Measurements from ENCODE around the gene FXR2. TPM values are rescaled to one million over a fixed set of nuclear protein-coding genes. Genes with fewer than 3 reads are reported as not detected.
A peak's percentile ranks its signal among the peaks of the same experiment; 100 is the strongest.
"Not testable (repeated sequence)": the region's sequence is repeated elsewhere in the genome, so short reads cannot be mapped to it uniquely, and the experiment has no call there.

The FXR2 gene
- polyA plus RNA-seq, 1 donor: 28.2 TPM

GRCh38 chr17:7629939-7630571, 15.4 kb upstream of the FXR2 start, which contains the start of gene SHBG:
TSS of gene SHBG (plus strand) at chr17:7630135. CDS start at chr17:7630173, 38 bp downstream.
- H3K4me3 ChIP-seq (ENCODE audit: low read length): no peak within 1 kb of the TSS
- no peaks in the 10 kb centered on the region for H3K27me3 ChIP-seq (ENCODE audit: control insufficient read depth, insufficient read depth, low read length)
- no CpG with 5 or more reads among the region's 13 CpGs for WGBS (ENCODE audit: insufficient coverage, low lambda C conversion rate)
- no peaks in the 10 kb centered on the region for H3K9me3 ChIP-seq (ENCODE audit: control insufficient read depth, low read depth, low read length)
- H3K36me3 ChIP-seq (ENCODE audit: control insufficient read depth, insufficient read depth, low read length): peaks cover 8% of the 10 kb centered on the region
- DNase-seq: peak; percentile 69 to 84
- H3K4me1 ChIP-seq (ENCODE audit: control insufficient read depth, insufficient read depth, low read length): peaks cover 58% of the 10 kb centered on the region
- H3K27ac ChIP-seq (ENCODE audit: low read length): peak within 1 kb of the TSS; percentile 80

- H3K36me3 ChIP-seq (ENCODE audit: control insufficient read depth, insufficient read depth, low read length): peaks cover 8% of the 10 kb centered on the region
- H3K27me3 ChIP-seq (ENCODE audit: control insufficient read depth, insufficient read depth, low read length): no peaks in the 10 kb centered on the region
- H3K4me3 ChIP-seq (ENCODE audit: low read length): peak within 1 kb of the TSS; percentile 85
- DNase-seq: peak; percentile 96 to 97
- WGBS (ENCODE audit: insufficient coverage, low lambda C conversion rate): no CpG with 5 or more reads among the region's 54 CpGs
- no peaks in the 10 kb centered on the region for H3K9me3 ChIP-seq (ENCODE audit: control insufficient read depth, low read depth, low read length)
- H3K27ac ChIP-seq (ENCODE audit: low read length): peak within 1 kb of the TSS; percentile 97
- H3K4me1 ChIP-seq (ENCODE audit: control insufficient read depth, insufficient read depth, low read length): peaks cover 53% of the 10 kb centered on the region
Observed at GRCh38 chr17:7627250-7628121, 12.8 kb upstream of the FXR2 start, which contains the start of gene SAT2. TSS of gene SAT2 (minus strand) at chr17:7627821. CDS start at chr17:7627635, 186 bp downstream.

GRCh38 chr17:7626956-7627249, 12.2 kb upstream of the FXR2 start:
- Histone ChIP-seq H3K4me3 (ENCODE audit: low read length) (peak overlapping the region; percentile 85), H3K27ac (ENCODE audit: low read length) (peak overlapping the region; percentile 97), H3K27me3 (ENCODE audit: control insufficient read depth, insufficient read depth, low read length) (no peaks in the 10 kb centered on the region), H3K36me3 (ENCODE audit: control insufficient read depth, insufficient read depth, low read length) (peaks cover 8% of the 10 kb centered on the region), H3K9me3 (ENCODE audit: control insufficient read depth, low read depth, low read length) (no peaks in the 10 kb centered on the region), H3K4me1 (ENCODE audit: control insufficient read depth, insufficient read depth, low read length) (peaks cover 47% of the 10 kb centered on the region)
- DNase-seq: peak in 1 of 2 donors; percentile 63
- no CpG with 5 or more reads among the region's 6 CpGs for WGBS (ENCODE audit: insufficient coverage, low lambda C conversion rate)

GRCh38 chr17:7626307-7626706, 11.6 kb upstream of the FXR2 start:
- peaks cover 8% of the 10 kb centered on the region for H3K36me3 ChIP-seq (ENCODE audit: control insufficient read depth, insufficient read depth, low read length)
- H3K27ac ChIP-seq (ENCODE audit: low read length): peak overlapping the region; percentile 97
- peaks cover 41% of the 10 kb centered on the region for H3K4me1 ChIP-seq (ENCODE audit: control insufficient read depth, insufficient read depth, low read length)
- WGBS (ENCODE audit: insufficient coverage, low lambda C conversion rate): 100% methylated on average over 1 of the region's 7 CpGs
- H3K9me3 ChIP-seq (ENCODE audit: control insufficient read depth, low read depth, low read length): no peaks in the 10 kb centered on the region
- peak in 1 of 2 donors; percentile 50 for DNase-seq
- no peaks in the 10 kb centered on the region for H3K27me3 ChIP-seq (ENCODE audit: control insufficient read depth, insufficient read depth, low read length)
- H3K4me3 ChIP-seq (ENCODE audit: low read length): peak overlapping the region; percentile 85

GRCh38 chr17:7625749-7626148, 11.1 kb upstream of the FXR2 start:
- Histone ChIP-seq H3K4me3 (ENCODE audit: low read length) (peak overlapping the region; percentile 85), H3K27ac (ENCODE audit: low read length) (peak overlapping the region; percentile 97), H3K4me1 (ENCODE audit: control insufficient read depth, insufficient read depth, low read length) (peaks cover 35% of the 10 kb centered on the region)
- peak; percentile 74 to 82 for DNase-seq
- H3K27me3 ChIP-seq (ENCODE audit: control insufficient read depth, insufficient read depth, low read length); H3K36me3 ChIP-seq (ENCODE audit: control insufficient read depth, insufficient read depth, low read length); H3K9me3 ChIP-seq (ENCODE audit: control insufficient read depth, low read depth, low read length): not testable (repeated sequence)
- no CpG with 5 or more reads among the region's 16 CpGs for WGBS (ENCODE audit: insufficient coverage, low lambda C conversion rate)

GRCh38 chr17:7623661-7624060, 9.0 kb upstream of the FXR2 start:
- DNase-seq: no peak
- WGBS (ENCODE audit: insufficient coverage, low lambda C conversion rate): no CpG with 5 or more reads among the region's 5 CpGs
- peaks cover 20% of the 10 kb centered on the region for H3K4me1 ChIP-seq (ENCODE audit: control insufficient read depth, insufficient read depth, low read length)
- H3K27me3 ChIP-seq (ENCODE audit: control insufficient read depth, insufficient read depth, low read length): no peaks in the 10 kb centered on the region
- H3K9me3 ChIP-seq (ENCODE audit: control insufficient read depth, low read depth, low read length): no peaks in the 10 kb centered on the region
- H3K4me3 ChIP-seq (ENCODE audit: low read length): no peak overlapping the region
- H3K36me3 ChIP-seq (ENCODE audit: control insufficient read depth, insufficient read depth, low read length): peaks cover 8% of the 10 kb centered on the region
- no peak overlapping the region for H3K27ac ChIP-seq (ENCODE audit: low read length)

- no CpG with 5 or more reads among the region's 8 CpGs for WGBS (ENCODE audit: insufficient coverage, low lambda C conversion rate)
- DNase-seq: no peak
- no peak overlapping the region for H3K27ac ChIP-seq (ENCODE audit: low read length)
- no peaks in the 10 kb centered on the region for H3K27me3 ChIP-seq (ENCODE audit: control insufficient read depth, insufficient read depth, low read length)
- no peak overlapping the region for H3K4me3 ChIP-seq (ENCODE audit: low read length)
- H3K4me1 ChIP-seq (ENCODE audit: control insufficient read depth, insufficient read depth, low read length): peaks cover 6% of the 10 kb centered on the region
- no peaks in the 10 kb centered on the region for H3K9me3 ChIP-seq (ENCODE audit: control insufficient read depth, low read depth, low read length)
- no peaks in the 10 kb centered on the region for H3K36me3 ChIP-seq (ENCODE audit: control insufficient read depth, insufficient read depth, low read length)
Observed at GRCh38 chr17:7620835-7621234, 6.1 kb upstream of the FXR2 start.

GRCh38 chr17:7618608-7619007, 3.9 kb upstream of the FXR2 start:
- Histone ChIP-seq H3K36me3 (ENCODE audit: control insufficient read depth, insufficient read depth, low read length) (no peaks in the 10 kb centered on the region), H3K4me3 (ENCODE audit: low read length) (no peak overlapping the region), H3K9me3 (ENCODE audit: control insufficient read depth, low read depth, low read length) (no peaks in the 10 kb centered on the region), H3K4me1 (ENCODE audit: control insufficient read depth, insufficient read depth, low read length) (peaks cover 3% of the 10 kb centered on the region), H3K27ac (ENCODE audit: low read length) (no peak overlapping the region), H3K27me3 (ENCODE audit: control insufficient read depth, insufficient read depth, low read length) (no peaks in the 10 kb centered on the region)
- WGBS (ENCODE audit: insufficient coverage, low lambda C conversion rate): 100% methylated on average over 3 of the region's 5 CpGs
- DNase-seq: no peak

GRCh38 chr17:7615265-7615747, 609 bp upstream of the FXR2 start:
- no peaks in the 10 kb centered on the region for H3K27me3 ChIP-seq (ENCODE audit: control insufficient read depth, insufficient read depth, low read length)
- H3K9me3 ChIP-seq (ENCODE audit: control insufficient read depth, low read depth, low read length): no peaks in the 10 kb centered on the region
- H3K36me3 ChIP-seq (ENCODE audit: control insufficient read depth, insufficient read depth, low read length): peaks cover 7% of the 10 kb centered on the region
- WGBS (ENCODE audit: insufficient coverage, low lambda C conversion rate): no CpG with 5 or more reads among the region's 28 CpGs
- peak overlapping the region; percentile 85 for H3K27ac ChIP-seq (ENCODE audit: low read length)
- DNase-seq: no peak
- peak overlapping the region; percentile 32 for H3K4me3 ChIP-seq (ENCODE audit: low read length)
- H3K4me1 ChIP-seq (ENCODE audit: control insufficient read depth, insufficient read depth, low read length): peaks cover 15% of the 10 kb centered on the region

- peaks cover 9% of the 10 kb centered on the region for H3K36me3 ChIP-seq (ENCODE audit: control insufficient read depth, insufficient read depth, low read length)
- H3K4me3 ChIP-seq (ENCODE audit: low read length): peak overlapping the region; percentile 89
- H3K27me3 ChIP-seq (ENCODE audit: control insufficient read depth, insufficient read depth, low read length): no peaks in the 10 kb centered on the region
- DNase-seq: peak in 1 of 2 donors; percentile 54
- H3K9me3 ChIP-seq (ENCODE audit: control insufficient read depth, low read depth, low read length): no peaks in the 10 kb centered on the region
- peak overlapping the region; percentile 77 for H3K27ac ChIP-seq (ENCODE audit: low read length)
- H3K4me1 ChIP-seq (ENCODE audit: control insufficient read depth, insufficient read depth, low read length): peaks cover 15% of the 10 kb centered on the region
- WGBS (ENCODE audit: insufficient coverage, low lambda C conversion rate): no CpG with 5 or more reads among the region's 20 CpGs
Observed at GRCh38 chr17:7613769-7614424, 800 bp downstream of the FXR2 start.
